Endothelial cell of umbilical vein (primary cell): ENCODE data around the gene USH1C.

Source experiments
- EZH2 ChIP-seq: IDR thresholded peaks from 2 replicates; pipeline ENCODE4 v1.6.1; 2012; ENCODE audit warnings: borderline replicate concordance, low read depth, mild to moderate bottlenecking, moderate library complexity, low read length, inconsistent platforms; ENCODE audit not compliant: severe bottlenecking
- FOS ChIP-seq: IDR thresholded peaks from 2 replicates; pipeline ENCODE4 v1.6.1; 2011; ENCODE audit warnings: mild to moderate bottlenecking, low read length, moderate library complexity, borderline replicate concordance; ENCODE audit not compliant: insufficient read depth
- GATA2 ChIP-seq: IDR thresholded peaks from 2 replicates; pipeline ENCODE4 v1.7.0; 2011; ENCODE audit warnings: low read depth, mild to moderate bottlenecking, moderate library complexity, mixed read lengths, low read length; ENCODE audit not compliant: insufficient read length, insufficient read depth
- JUN ChIP-seq: IDR thresholded peaks from 2 replicates; pipeline ENCODE4 v1.6.1; 2011; ENCODE audit warnings: borderline replicate concordance, low read depth; ENCODE audit not compliant: insufficient read length, insufficient read depth
- POLR2A ChIP-seq: IDR thresholded peaks from 2 replicates; pipeline ENCODE4 v1.6.1; 2012; ENCODE audit warnings: low read depth, mild to moderate bottlenecking, control low read depth, low read length
- POLR2AphosphoS5 ChIP-seq: IDR thresholded peaks from 2 replicates; pipeline ENCODE4 v1.6.1; 2012; ENCODE audit warnings: low read depth, mild to moderate bottlenecking, control low read depth, low read length, moderate library complexity; ENCODE audit not compliant: insufficient read depth
- TF ChIP-seq, protein P1 (sequence below), 2 donors: IDR thresholded peaks; 1 replicate in 1 of 2; 2 replicates in 1 of 2; pipeline ENCODE4 v1.5.1; 2011; ENCODE audit warnings: low read length in 2 of 2, mild to moderate bottlenecking in 2 of 2, moderate library complexity in 2 of 2, control low read depth in 1 of 2, inconsistent platforms in 1 of 2, low read depth in 1 of 2; ENCODE audit not compliant: insufficient read depth in 1 of 2; ENCODE audit errors: extremely low read depth in 1 of 2

- TF ChIP-seq POLR2AphosphoS5 (no peak), EZH2 (no peak), POLR2A (no peak), FOS (no peak), GATA2 (no peak), JUN (no peak)
- TF ChIP-seq, protein P1, sequence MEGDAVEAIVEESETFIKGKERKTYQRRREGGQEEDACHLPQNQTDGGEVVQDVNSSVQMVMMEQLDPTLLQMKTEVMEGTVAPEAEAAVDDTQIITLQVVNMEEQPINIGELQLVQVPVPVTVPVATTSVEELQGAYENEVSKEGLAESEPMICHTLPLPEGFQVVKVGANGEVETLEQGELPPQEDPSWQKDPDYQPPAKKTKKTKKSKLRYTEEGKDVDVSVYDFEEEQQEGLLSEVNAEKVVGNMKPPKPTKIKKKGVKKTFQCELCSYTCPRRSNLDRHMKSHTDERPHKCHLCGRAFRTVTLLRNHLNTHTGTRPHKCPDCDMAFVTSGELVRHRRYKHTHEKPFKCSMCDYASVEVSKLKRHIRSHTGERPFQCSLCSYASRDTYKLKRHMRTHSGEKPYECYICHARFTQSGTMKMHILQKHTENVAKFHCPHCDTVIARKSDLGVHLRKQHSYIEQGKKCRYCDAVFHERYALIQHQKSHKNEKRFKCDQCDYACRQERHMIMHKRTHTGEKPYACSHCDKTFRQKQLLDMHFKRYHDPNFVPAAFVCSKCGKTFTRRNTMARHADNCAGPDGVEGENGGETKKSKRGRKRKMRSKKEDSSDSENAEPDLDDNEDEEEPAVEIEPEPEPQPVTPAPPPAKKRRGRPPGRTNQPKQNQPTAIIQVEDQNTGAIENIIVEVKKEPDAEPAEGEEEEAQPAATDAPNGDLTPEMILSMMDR (IDR thresholded peaks at IDR 0.05; ENCODE audit: extremely low read depth in 1 of 2, insufficient read depth in 1 of 2, low read depth in 1 of 2, low read length in 2 of 2) = no peak
Measured at GRCh38 chr11:17445240-17445795, 98.9 kb downstream of the USH1C start.
